Right atrium auricular region (tissue), 2 donors: ENCODE measurements around the gene BRSK1. TPM values are rescaled to one million over a fixed set of nuclear protein-coding genes. Genes with fewer than 3 reads are reported as not detected.

Experiments used
- DNase-seq: peaks from one replicate; pipeline ENCODE4 v3.0.0-alpha.2; 2019; ENCODE audit warnings: low spot score
- H3K27ac ChIP-seq, 2 donors: fragments of 200-600 bp; sonication (generic); 1 replicate in 1 of 2; 2 replicates in 1 of 2; pipeline ENCODE4 v1.5.1; 2016 to 2019
- H3K27me3 ChIP-seq, 2 donors: fragments of 200-600 bp; sonication (generic); one replicate each; pipeline versions ENCODE4 v1.5.1 to v1.6.0; 2017 to 2019
- H3K36me3 ChIP-seq: fragments of 200-600 bp; sonication (generic); one replicate; pipeline ENCODE4 v1.5.1; 2016
- H3K4me1 ChIP-seq, 2 donors: fragments of 200-600 bp; sonication (generic); one replicate each; pipeline versions ENCODE4 v1.5.1 to v1.6.0; 2017 to 2019
- H3K4me3 ChIP-seq, 2 donors: fragments of 200-600 bp; sonication (generic); 1 replicate in 1 of 2; 2 replicates in 1 of 2; pipeline ENCODE4 v1.5.1; 2017 to 2019; ENCODE audit warnings: mild to moderate bottlenecking in 1 of 2, moderate library complexity in 1 of 2
- H3K9me3 ChIP-seq, 2 donors: fragments of 200-600 bp; sonication (generic); one replicate each; pipeline ENCODE4 v1.5.1; 2019
- CTCF ChIP-seq, 2 donors: fragments of 200-600 bp; sonication (generic); IDR thresholded peaks; one replicate each; pipeline ENCODE4 v1.5.1; 2019; ENCODE audit warnings: antibody characterized with exemption in 2 of 2
- total RNA-seq, 2 donors: library from RNA; depleted of rRNA; stranded (reverse); fragments of >200 nt; gene quantifications; one replicate each; pipeline ENCODE4 v1.1.0, GENCODE V29; 2016

BRSK1 gene
- total RNA-seq, 2 donors from 2014 or later = 5.6 to 15.6 TPM

- Histone ChIP-seq H3K4me3 (no peak overlapping the region), H3K36me3 (no peaks in the 10 kb centered on the region), H3K27ac (no peak overlapping the region), H3K9me3 (no peaks in the 10 kb centered on the region), H3K4me1 (peaks cover 0 to 23% of the 10 kb centered on the region in 2 donors), H3K27me3 (peaks cover 21 to 33% of the 10 kb centered on the region in 2 donors)
- no peak for TF ChIP-seq CTCF (IDR thresholded peaks at IDR 0.05)
- DNase-seq = no peak
Observed at GRCh38 chr19:55352549-55353145, 68.8 kb downstream of the BRSK1 start.

- Histone ChIP-seq H3K4me3 (peak overlapping the region; percentile 18 to 45), H3K27me3 (peaks cover 21 to 33% of the 10 kb centered on the region in 2 donors)
Observed at GRCh38 chr19:55353356-55353802, 69.6 kb downstream of the BRSK1 start.

GRCh38 chr19:55353803-55354697, 70.3 kb downstream of the BRSK1 start:
- H3K27ac ChIP-seq = no peak overlapping the region
- peaks cover 21 to 33% of the 10 kb centered on the region in 2 donors for H3K27me3 ChIP-seq
- no peaks in the 10 kb centered on the region for H3K9me3 ChIP-seq
- no peaks in the 10 kb centered on the region for H3K36me3 ChIP-seq
- no peak for DNase-seq
- no peak for TF ChIP-seq CTCF (IDR thresholded peaks at IDR 0.05)
- H3K4me1 ChIP-seq = peaks cover 0 to 23% of the 10 kb centered on the region in 2 donors
- peak overlapping the region; percentile 18 to 45 for H3K4me3 ChIP-seq

More at GRCh38 chr19:55353356-55353802, 69.6 kb downstream of the BRSK1 start:
- no peak for DNase-seq
- Histone ChIP-seq H3K27ac (no peak overlapping the region), H3K9me3 (no peaks in the 10 kb centered on the region), H3K4me1 (peaks cover 0 to 23% of the 10 kb centered on the region in 2 donors), H3K36me3 (no peaks in the 10 kb centered on the region)
- TF ChIP-seq CTCF (IDR thresholded peaks at IDR 0.05) = no peak

GRCh38 chr19:55354698-55355212, 71.0 kb downstream of the BRSK1 start, which contains the start of gene COX6B2:
TSS of gene COX6B2 (minus strand) at chr19:55354719. CDS start at chr19:55354521, 198 bp downstream.
- DNase-seq = no peak
- Histone ChIP-seq H3K27me3 (peaks cover 21 to 33% of the 10 kb centered on the region in 2 donors), H3K36me3 (no peaks in the 10 kb centered on the region), H3K4me3 (peak within 1 kb of the TSS; percentile 18 to 45), H3K4me1 (peaks cover 0 to 23% of the 10 kb centered on the region in 2 donors), H3K27ac (no peak within 1 kb of the TSS), H3K9me3 (no peaks in the 10 kb centered on the region)
- TF ChIP-seq CTCF (IDR thresholded peaks at IDR 0.05) = no peak

DNA sequence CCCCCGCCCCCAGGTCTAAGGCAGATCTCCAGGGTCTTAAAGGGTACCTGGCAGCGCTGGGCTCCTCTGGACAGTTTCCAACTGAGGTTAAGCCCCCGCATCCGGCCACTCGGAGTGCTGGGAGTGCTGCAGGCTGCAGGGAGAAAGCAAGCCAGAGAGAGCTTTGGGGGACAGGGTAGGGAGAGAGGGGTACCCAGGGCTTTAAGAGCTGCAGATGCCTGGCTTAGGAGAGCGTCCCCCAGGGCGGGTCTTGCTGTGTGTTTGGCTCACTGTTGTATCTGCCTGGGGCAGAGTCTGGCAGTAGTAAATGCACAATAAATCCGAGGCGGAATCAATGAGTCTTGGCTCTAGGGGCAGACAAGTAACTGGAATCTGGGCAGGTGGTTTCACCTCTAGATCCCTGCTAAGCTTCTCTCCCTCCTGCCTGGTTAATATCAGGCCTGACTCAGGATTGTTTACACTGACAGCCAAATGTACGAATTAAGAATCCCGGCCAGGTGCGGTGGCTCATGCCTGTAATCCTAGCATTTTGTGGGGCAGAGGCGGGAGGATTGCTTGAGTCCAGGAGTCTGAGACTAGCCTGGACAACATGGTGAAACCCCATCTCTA, 71.5 kb downstream of the BRSK1 start:
- no peaks in the 10 kb centered on the region for H3K9me3 ChIP-seq
- no peak for DNase-seq
- peaks cover 21 to 33% of the 10 kb centered on the region in 2 donors for H3K27me3 ChIP-seq
- peaks cover 0 to 23% of the 10 kb centered on the region in 2 donors for H3K4me1 ChIP-seq
- TF ChIP-seq CTCF (IDR thresholded peaks at IDR 0.05) = no peak
- no peaks in the 10 kb centered on the region for H3K36me3 ChIP-seq
- no peak overlapping the region for H3K4me3 ChIP-seq
- no peak overlapping the region for H3K27ac ChIP-seq
